ENCODE measurements around the gene COA8.
"Not testable (repeated sequence)": the region's sequence is repeated elsewhere in the genome, so short reads cannot be mapped to it uniquely, and the experiment has no call there.

The COA8 gene

GRCh38 chr14:103604620-103605019 lies 41.9 kb downstream of the COA8 start:
- no peak overlapping the region for H3K27ac ChIP-seq
- no peak overlapping the region for H3K4me3 ChIP-seq

GRCh38 chr14:103606963-103607668 lies 44.4 kb downstream of the COA8 start:
- Histone ChIP-seq H3K27ac (peak overlapping the region in 2 of 21 experiments; percentile 1 to 44), H3K4me3 (peak overlapping the region in 5 of 7 experiments; percentile 0 to 16 (median 9))

GRCh38 chr14:103607822-103608221 lies 45.1 kb downstream of the COA8 start:
- Histone ChIP-seq H3K4me3 (peak overlapping the region in 2 of 7 experiments; percentile 2 to 15), H3K27ac (peak overlapping the region in 1 of 21 experiments; percentile 17)

DNA sequence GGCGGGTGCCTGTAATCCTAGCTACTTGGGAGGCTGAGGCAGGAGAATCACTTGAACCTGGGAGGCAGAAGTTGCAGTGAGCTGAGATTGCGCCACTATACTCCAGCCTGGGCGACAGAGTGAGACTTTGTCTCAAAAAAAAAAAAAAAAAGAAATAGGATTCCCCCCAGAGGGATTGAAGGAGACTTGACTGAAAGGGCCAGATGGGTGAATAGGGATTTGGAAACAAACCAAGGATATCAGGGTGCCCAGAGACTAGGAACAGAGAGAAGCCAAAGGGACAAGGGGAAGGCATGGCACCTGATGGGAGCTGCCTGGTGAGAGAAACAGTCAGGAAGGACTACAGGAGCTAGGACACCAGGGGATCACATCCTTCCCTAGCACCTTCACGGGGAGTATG lies 46.3 kb downstream of the COA8 start:
- not testable (repeated sequence) for H3K4me3 ChIP-seq, H3K27ac ChIP-seq

- no peak overlapping the region for H3K4me3 ChIP-seq
- H3K27ac ChIP-seq = no peak overlapping the region
Observed at GRCh38 chr14:103611215-103611614, 48.5 kb downstream of the COA8 start.

DNA sequence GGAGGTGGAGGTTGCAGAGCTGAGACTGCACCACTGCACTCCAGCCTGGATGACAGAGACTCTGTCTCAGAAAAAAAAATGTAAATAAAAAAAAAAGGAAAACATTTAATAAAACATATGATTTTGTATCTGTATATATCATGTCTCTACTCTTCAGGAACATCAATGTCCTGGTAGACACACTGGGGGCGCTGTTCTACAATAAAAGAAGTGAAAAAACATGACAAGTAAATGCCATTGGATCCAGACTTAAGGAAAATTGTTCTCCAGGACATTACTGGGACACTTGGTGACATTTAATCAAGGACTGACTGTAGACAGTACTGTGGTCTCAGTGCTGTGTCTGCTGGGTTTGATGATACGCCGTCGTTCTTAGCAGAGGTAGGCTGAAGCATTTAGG lies 50.8 kb downstream of the COA8 start:
- Histone ChIP-seq H3K27ac (no peak overlapping the region), H3K4me3 (no peak overlapping the region)

DNA sequence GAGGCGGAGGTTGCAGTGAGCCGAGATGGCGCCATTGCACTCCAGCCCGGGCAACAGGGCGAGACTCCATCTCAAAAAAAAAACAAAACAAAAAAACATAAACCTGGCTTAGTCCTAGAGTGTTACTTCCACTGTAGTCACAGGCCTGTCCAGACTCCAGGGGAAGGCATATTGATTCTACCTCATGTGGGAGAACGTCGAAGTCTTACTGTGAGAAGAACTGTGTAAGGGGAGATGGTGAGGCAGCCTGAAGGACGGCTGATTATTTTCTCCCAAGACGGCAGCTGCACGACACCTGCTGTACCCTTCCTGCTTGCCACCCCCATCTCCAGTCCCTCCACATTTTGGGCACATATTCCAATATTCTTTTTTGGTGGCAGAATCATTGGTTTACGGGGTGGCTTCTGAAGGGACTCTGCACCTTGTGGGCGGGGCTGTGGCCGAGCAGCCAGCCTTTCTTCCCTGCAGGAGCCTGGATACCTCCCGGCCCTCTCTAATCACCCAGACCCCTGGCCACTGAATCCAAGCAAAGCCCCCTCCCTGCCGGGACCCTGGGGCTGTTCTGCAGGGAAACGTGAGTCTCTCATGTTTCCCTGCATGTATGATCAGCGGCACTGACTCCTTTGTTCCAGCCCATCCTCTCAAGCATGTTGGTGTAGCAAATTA lies 54.0 kb downstream of the COA8 start:
- Histone ChIP-seq H3K27ac (no peak overlapping the region), H3K4me3 (no peak overlapping the region)

GRCh38 chr14:103619057-103619456 lies 56.3 kb downstream of the COA8 start:
- H3K4me3 ChIP-seq = no peak overlapping the region
- H3K27ac ChIP-seq = no peak overlapping the region

DNA sequence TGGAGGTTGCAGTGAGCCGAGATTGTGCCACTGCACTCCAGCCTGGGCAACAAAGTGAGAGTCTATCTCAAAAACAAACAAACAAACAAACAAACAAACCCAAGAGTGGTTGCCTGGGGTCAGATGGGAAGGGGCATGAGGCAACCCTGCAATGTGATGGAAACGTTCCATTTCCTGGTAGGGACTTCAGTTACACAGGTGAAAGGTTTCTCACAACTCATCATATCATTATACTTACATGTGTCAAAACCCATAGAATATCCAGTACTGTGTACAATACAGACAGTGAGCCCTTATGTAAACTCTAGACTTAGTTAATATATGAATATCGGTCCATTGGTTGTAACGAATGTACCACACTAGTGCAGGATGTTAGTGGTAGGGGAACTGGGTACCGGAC lies 59.1 kb downstream of the COA8 start:
- Histone ChIP-seq H3K27ac (no peak overlapping the region), H3K4me3 (no peak overlapping the region)

DNA sequence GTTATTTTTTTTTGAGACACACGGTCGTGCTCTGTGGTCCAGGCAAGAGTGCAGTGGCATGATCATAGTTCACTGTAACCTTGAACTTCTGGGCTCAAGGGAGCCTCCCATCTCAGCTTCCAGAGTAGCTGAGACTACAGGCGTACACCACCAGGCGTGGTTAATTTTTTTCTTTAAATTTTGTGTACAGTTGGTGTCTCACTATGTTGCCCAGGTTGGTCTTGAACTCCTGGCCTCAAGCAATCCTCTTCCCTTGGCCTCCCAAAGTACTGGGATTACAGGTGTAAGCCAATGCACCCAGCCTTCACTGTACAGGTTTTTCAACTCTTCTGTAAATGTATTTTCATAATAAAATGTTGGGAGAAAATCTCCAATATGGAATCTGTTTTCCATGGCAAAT lies 60.5 kb downstream of the COA8 start:
- H3K4me3 ChIP-seq = no peak overlapping the region
- H3K27ac ChIP-seq = no peak overlapping the region

GRCh38 chr14:103623883-103624482 lies 61.2 kb downstream of the COA8 start:
- no peak overlapping the region for H3K4me3 ChIP-seq
- H3K27ac ChIP-seq = peak overlapping the region in 10 of 21 experiments; percentile 3 to 66 (median 17)

DNA sequence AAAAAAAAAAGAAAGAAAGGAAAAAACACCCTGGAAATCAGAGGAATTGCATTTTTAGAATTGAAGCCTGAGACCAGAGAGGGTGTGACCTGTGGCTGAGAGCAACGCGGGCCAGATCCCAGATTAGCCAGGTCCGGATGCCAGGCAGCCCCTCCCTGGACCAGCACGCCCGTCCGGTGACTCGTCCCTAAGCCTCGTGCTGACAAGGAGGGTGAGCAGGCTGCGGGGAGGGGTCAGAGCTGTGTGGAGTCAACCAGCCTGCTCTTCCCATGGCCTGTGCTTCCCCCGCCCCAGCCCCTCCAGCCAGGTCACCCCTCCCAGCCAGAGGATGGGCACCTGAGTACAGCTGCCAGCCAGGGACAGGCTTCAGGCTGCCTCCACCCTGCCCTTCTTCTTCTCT lies 62.1 kb downstream of the COA8 start:
- Histone ChIP-seq H3K27ac (peak overlapping the region in 18 of 21 experiments; percentile 32 to 85 (median 67)), H3K4me3 (no peak overlapping the region)

DNA sequence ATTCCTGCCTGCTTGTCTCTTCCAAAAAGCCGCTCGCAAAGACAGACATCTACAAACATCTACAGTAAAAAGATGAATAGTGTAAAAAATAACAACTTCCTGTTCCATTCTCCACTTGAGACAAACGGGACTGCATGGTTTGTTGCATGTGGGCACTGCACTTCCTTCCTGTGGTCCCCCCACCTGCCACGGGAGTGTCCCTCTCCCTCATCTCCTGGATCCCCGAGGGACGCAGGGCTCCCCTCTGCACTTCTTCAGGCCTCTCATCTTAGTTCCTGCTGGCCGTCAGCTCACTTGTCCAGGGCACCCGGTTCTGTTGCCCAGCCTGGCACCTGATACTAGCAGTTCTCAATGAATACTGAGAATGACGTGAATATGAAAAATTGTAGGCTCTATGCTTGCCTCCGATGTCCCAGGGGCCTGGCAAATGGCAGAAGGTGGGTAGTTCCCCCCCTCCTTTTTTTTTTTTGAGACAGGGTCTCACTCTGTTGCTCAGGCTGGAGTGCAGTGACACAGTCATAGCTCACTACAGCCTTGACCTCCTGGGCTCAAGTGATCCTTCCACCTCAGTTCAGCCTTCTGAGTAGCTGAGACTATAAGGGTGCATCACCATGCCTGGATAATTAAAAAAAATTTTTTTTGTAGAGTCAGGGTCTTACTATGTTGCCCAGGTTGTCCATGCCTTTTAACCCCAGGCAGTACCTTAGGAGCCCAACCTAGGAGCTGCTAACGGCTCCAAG lies 62.8 kb downstream of the COA8 start:
- Histone ChIP-seq H3K4me3 (no peak overlapping the region), H3K27ac (peak overlapping the region in 16 of 21 experiments; percentile 32 to 85 (median 68))

DNA sequence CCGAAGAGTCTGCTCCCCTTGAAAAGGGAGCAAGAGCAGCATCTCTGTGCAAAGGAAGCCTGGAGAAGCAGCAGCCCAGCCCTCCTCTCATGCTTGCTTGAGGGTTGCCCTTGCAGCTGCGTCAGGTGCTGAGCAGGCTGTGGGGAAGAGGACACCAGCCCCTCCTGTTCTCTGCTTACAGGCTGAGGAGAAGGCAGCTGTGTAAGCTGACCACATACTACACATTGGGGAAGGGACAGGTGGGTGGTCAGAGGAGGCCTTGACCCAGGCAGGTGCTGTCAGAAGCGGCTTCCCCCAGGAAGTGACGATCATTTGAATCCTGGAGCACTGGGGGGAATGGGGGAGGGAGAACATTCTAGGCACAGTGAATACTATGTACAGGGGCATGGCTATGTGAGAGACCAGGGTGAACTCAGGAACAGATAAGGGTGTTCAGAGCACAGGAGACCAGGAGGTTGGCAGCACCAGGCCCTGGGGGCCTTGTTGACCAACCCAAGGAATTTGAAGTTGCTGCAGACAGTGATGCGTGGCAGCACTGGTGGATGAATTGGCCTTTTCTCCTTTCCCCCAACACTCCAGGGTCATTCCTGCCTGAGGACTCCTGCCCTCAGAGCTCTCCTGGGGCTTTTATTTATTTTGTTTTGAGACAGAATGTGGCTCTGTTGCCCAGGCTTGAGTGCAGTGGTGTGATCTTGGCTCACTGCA lies 63.5 kb downstream of the COA8 start:
- Histone ChIP-seq H3K27ac (peak overlapping the region in 5 of 21 experiments; percentile 8 to 85 (median 75)), H3K4me3 (no peak overlapping the region)

GRCh38 chr14:103627073-103628025 lies 64.6 kb downstream of the COA8 start:
- H3K27ac ChIP-seq = peak overlapping the region in 17 of 21 experiments; percentile 90 to 100 (median 98)
- H3K4me3 ChIP-seq = no peak overlapping the region

DNA sequence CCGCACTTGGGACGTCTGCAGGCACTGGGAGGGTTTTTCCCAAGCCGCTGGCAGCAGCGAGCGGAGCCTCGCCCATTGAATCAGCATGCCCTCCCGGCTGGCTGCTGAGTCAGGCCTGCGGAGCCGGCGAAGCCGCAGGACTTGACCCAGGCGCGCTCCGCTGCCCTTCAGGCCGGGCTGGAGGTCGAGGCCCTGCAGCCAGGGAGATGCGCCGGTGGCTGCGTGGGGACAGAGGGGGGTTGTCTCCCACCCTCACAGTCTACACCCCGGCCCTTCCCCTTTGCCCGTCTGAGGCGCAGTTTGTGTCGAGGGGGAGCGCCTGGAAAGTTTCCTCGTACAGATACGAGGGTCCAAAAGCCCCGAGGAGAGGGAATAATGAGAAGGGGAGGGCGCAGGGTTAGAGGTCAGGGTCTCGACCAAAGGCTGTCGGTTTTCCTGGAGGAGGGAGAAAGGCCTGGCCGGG lies 65.5 kb downstream of the COA8 start:
- Histone ChIP-seq H3K4me3 (peak overlapping the region; percentile 60 to 100 (median 93)), H3K27ac (peak overlapping the region; percentile 90 to 100 (median 98))

GRCh38 chr14:103628684-103629502 lies 66.1 kb downstream of the COA8 start, which contains the start of gene KLC1:
Gene KLC1, plus strand, starts transcription at chr14:103629211. Its CDS starts 25,354 bp downstream, at chr14:103654565.
- peak within 1 kb of the TSS; percentile 90 to 100 (median 98) for H3K27ac ChIP-seq
- peak within 1 kb of the TSS; percentile 60 to 100 (median 93) for H3K4me3 ChIP-seq

All from skin epidermis (tissue), 12 donors.